ENCODE data around the gene MDGA2.
A peak's percentile ranks its signal among the peaks of the same experiment; 100 is the strongest.

DNA sequence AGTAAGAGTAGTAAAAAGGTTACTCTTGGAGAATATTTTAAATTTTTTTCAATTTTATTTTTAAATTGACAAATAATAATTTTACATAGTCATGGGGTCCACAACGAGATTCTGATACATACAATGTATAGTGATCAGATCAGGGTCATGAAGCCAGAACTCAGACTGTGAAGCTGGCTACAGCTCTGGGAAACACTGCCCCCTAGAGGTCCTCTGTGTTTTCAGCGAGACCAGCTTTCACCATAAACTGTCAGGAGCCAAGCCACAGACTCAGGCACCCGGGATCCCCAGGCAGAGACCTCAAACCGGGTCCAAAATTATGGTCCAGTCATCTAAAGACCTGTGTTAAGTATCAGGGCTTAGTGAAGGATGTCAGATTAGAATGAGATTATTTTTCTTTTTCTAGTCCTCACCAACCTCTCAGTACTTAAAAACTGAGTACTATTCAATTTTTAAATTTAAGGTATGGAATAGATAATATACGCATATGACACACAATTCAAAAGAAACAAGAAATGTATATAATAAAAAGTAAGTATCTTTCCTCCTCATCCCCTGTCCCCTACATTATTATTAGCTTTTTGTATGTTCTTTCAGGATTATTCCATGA lies 397.1 kb downstream of the MDGA2 start:
- TF ChIP-seq, protein P1, sequence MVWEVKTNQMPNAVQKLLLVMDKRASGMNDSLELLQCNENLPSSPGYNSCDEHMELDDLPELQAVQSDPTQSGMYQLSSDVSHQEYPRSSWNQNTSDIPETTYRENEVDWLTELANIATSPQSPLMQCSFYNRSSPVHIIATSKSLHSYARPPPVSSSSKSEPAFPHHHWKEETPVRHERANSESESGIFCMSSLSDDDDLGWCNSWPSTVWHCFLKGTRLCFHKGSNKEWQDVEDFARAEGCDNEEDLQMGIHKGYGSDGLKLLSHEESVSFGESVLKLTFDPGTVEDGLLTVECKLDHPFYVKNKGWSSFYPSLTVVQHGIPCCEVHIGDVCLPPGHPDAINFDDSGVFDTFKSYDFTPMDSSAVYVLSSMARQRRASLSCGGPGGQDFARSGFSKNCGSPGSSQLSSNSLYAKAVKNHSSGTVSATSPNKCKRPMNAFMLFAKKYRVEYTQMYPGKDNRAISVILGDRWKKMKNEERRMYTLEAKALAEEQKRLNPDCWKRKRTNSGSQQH (CRISPR knock-in tag; IDR thresholded peaks at IDR 0.05; ENCODE audit: low read depth) = no peak
- TF ChIP-seq TBP (CRISPR knock-in tag; IDR thresholded peaks at IDR 0.05) = no peak
- TF ChIP-seq KDM5A (IDR thresholded peaks at IDR 0.05; ENCODE audit: borderline replicate concordance, low read length) = no peak
- peak; percentile 70 for TF ChIP-seq CTCF (CRISPR knock-in tag; IDR thresholded peaks at IDR 0.05)
- no peak for TF ChIP-seq ZNF431 (CRISPR knock-in tag; IDR thresholded peaks at IDR 0.05; ENCODE audit: borderline replicate concordance, low read depth)
- TF ChIP-seq MTERF4 (CRISPR knock-in tag; IDR thresholded peaks at IDR 0.05) = no peak
- no peak for TF ChIP-seq TP53 (CRISPR knock-in tag; conservative IDR thresholded peaks at IDR 0.05)
- no peak for TF ChIP-seq ZNF589 (CRISPR knock-in tag; conservative IDR thresholded peaks at IDR 0.05)
- TF ChIP-seq ZNF274 (CRISPR knock-in tag; IDR thresholded peaks at IDR 0.05) = no peak
- no peak for TF ChIP-seq ATF2 (CRISPR knock-in tag; IDR thresholded peaks at IDR 0.05)
- no peak for TF ChIP-seq ZNF550 (CRISPR knock-in tag; IDR thresholded peaks at IDR 0.05; ENCODE audit: borderline replicate concordance)

All from HepG2 (cell line).